SH-SY5Y (cell line): ENCODE results near the gene DTNBP1.

Experiments
- GATA2 ChIP-seq: IDR thresholded peaks from 2 replicates; pipeline ENCODE4 v1.6.1; 2011; ENCODE audit warnings: mild to moderate bottlenecking, low read depth, low read length
- GATA3 ChIP-seq: IDR thresholded peaks from 2 replicates; pipeline ENCODE4 v1.6.1; 2011; ENCODE audit warnings: low read depth, mild to moderate bottlenecking, low read length, moderate library complexity

DNA sequence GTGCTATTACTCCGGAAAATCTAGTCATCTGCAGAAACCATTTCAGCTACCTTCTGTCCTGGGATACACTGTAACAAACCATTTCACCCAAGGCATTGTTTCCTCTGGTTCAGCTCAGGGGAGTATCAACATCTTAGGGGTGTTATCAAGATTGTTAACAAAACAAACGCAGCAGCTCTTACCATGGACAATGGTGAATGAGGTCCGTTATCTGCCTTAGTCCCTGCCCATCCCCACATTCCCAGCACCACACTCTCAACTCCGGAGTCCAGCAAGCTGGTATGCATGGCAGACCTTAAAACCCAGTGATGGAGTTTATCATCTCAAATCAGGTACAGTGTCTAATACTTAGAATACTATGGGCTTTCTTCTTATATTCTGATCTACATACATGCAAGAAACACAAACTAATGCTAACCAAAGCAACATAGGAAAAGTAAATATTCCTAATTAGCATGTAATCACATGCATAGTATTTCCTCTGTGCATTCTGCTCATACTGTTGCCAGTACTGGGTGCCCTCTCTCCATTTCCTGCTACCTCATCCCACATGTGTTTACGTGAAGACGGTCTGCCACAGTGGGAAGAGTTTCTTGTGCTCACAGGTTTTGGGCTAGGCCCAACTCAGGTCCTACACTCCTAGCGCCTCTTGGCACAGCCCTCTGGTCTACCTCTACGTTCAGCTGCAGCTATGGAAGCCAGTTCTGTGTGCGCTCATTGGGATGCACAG, 123.9 kb downstream of the DTNBP1 start:
- TF ChIP-seq GATA2: no peak
- TF ChIP-seq GATA3: no peak
